Smooth muscle cell (in vitro differentiated cells): ENCODE measurements around the gene DIP2C. TPM values are rescaled to one million over a fixed set of nuclear protein-coding genes. Genes with fewer than 3 reads are reported as not detected.

Source experiments
- DNase-seq: peaks from one replicate; lab custom pipeline; 2025; ENCODE audit not compliant: unreplicated experiment; lab: John Stamatoyannopoulos, UW
- H2AFZ ChIP-seq: fragments of 200-600 bp; sonication (generic); 2 replicates; pipeline ENCODE4 v1.6.0; 2016; ENCODE audit warnings: antibody characterized with exemption, low read depth, mild to moderate bottlenecking
- H3F3A ChIP-seq: fragments of 200-600 bp; sonication (generic); 2 replicates; pipeline ENCODE4 v1.6.0; 2017; ENCODE audit warnings: antibody characterized with exemption, low read depth
- H3K27ac ChIP-seq: fragments of 200-600 bp; sonication (generic); 2 replicates; pipeline ENCODE4 v1.5.1; 2016; ENCODE audit warnings: low read depth, mild to moderate bottlenecking
- H3K27me3 ChIP-seq: fragments of 200-600 bp; sonication (generic); 2 replicates; pipeline ENCODE4 v1.6.1; 2016; ENCODE audit warnings: low read depth, mild to moderate bottlenecking
- H3K36me3 ChIP-seq: fragments of 200-600 bp; sonication (generic); 2 replicates; pipeline ENCODE4 v1.5.1; 2016; ENCODE audit warnings: low read depth
- H3K4me1 ChIP-seq: fragments of 200-600 bp; sonication (generic); 2 replicates; pipeline ENCODE4 v1.5.1; 2016; ENCODE audit warnings: low read depth
- H3K4me2 ChIP-seq: fragments of 200-600 bp; sonication (generic); 2 replicates; pipeline ENCODE4 v1.6.0; 2016; ENCODE audit warnings: mild to moderate bottlenecking
- H3K4me3 ChIP-seq: fragments of 200-600 bp; sonication (generic); 2 replicates; pipeline ENCODE4 v1.5.1; 2016; ENCODE audit warnings: mild to moderate bottlenecking
- H3K79me2 ChIP-seq: fragments of 200-600 bp; sonication (generic); 2 replicates; pipeline ENCODE4 v1.6.0; 2016; ENCODE audit warnings: low read depth, mild to moderate bottlenecking
- H3K9ac ChIP-seq: fragments of 200-600 bp; sonication (generic); 2 replicates; pipeline ENCODE4 v1.6.0; 2016; ENCODE audit warnings: low read depth
- H3K9me3 ChIP-seq: fragments of 200-600 bp; sonication (generic); replicated peaks from 2 replicates; pipeline ENCODE4 v1.5.1; 2016; ENCODE audit warnings: low read depth
- H4K20me1 ChIP-seq: fragments of 200-600 bp; sonication (generic); 2 replicates; pipeline ENCODE4 v1.6.0; 2016; ENCODE audit warnings: low read depth
- CTCF ChIP-seq: fragments of 200-600 bp; sonication (generic); IDR thresholded peaks from 2 replicates; pipeline ENCODE4 v1.5.1; 2017; ENCODE audit warnings: borderline replicate concordance, mild to moderate bottlenecking, antibody characterized with exemption; ENCODE audit not compliant: insufficient read depth, poor library complexity, severe bottlenecking
- WGBS: methylation state at CpG from one replicate; pipeline ENCODE4 v1.1.7; 2016; ENCODE audit warnings: low lambda C conversion rate; 5-methylcytosine and 5-hydroxymethylcytosine counted together
- polyA plus RNA-seq: library from polyadenylated mRNA; unstranded; fragments of >200 nt; fragmentation: Nextera tagmentation; extraction: Ambion mirVana; gene quantifications from 2 replicates; pipeline ENCODE4 v1.2.1, GENCODE V29; 2016
- total RNA-seq: library from RNA; depleted of rRNA; stranded (reverse); fragments of >200 nt; gene quantifications from 2 replicates; pipeline ENCODE4 v1.2.3, GENCODE V29; 2014

Gene DIP2C
- total and polyA plus RNA-seq, 2 experiments from 2014 or later, result 14.9 to 15.3 TPM

GRCh38 chr10:572696-573095, 116.8 kb downstream of the DIP2C start:
- Histone ChIP-seq H3K4me3 (no peak overlapping the region), H3K27me3 (no peaks in the 10 kb centered on the region), H3K36me3 (no peaks in the 10 kb centered on the region), H3K4me2 (no peak overlapping the region), H3K4me1 (no peaks in the 10 kb centered on the region), H3K9me3 (no peaks in the 10 kb centered on the region), H3K27ac (no peak overlapping the region), H4K20me1 (peaks cover 95% of the 10 kb centered on the region), H3F3A (no peaks in the 10 kb centered on the region), H3K9ac (no peak overlapping the region), H3K79me2 (peaks cover 86% of the 10 kb centered on the region), H2AFZ (no peak overlapping the region)
- no peak for TF ChIP-seq CTCF
- 75% methylated on average over 12 of the region's 12 CpGs for WGBS
- no peak for DNase-seq

DNA sequence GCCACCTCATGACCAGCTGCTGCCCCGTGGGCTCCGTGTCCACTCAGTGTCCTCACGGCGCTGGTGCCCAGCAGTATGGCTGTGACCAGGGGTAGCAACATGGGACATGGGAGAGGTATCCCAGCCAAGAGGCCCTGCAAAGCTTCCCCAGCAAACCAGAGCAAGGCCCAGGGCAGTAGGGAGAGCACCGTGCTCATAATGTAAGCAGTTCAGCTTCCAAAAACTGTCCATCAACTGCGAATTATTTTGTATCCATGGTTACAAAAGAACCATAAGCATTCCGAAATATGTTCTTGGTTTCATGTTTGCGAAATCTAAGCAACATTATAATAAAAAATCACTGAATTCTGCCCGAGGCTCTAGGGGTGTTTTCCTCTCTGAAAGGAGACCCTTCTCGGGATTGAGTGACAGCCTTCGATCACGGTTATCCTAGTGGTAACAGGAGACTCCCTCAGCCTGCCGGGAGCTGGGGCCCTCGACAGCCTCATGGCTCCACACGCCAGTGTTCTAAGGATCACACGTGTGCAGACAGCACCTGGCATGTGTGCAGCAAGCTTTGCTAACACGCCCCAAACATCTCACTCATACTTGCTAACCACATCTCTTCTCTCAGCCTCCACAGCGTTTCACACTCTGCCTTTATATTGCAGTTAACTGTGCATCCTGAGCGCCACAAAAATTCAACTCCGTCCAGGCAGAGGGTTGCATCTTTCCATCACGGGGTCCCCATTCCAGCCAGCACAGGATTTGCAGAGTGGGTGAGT, 117.6 kb downstream of the DIP2C start:
- Histone ChIP-seq H3K27me3 (no peaks in the 10 kb centered on the region), H3K27ac (no peak overlapping the region), H3F3A (no peaks in the 10 kb centered on the region), H4K20me1 (peaks cover 95% of the 10 kb centered on the region), H3K4me1 (no peaks in the 10 kb centered on the region), H2AFZ (no peak overlapping the region), H3K4me3 (no peak overlapping the region), H3K79me2 (peaks cover 86% of the 10 kb centered on the region), H3K4me2 (no peak overlapping the region), H3K36me3 (no peaks in the 10 kb centered on the region), H3K9me3 (no peaks in the 10 kb centered on the region), H3K9ac (no peak overlapping the region)
- no peak for TF ChIP-seq CTCF
- 94% methylated on average over 21 of the region's 21 CpGs for WGBS
- no peak for DNase-seq

- H3K27me3 ChIP-seq, result no peaks in the 10 kb centered on the region
- H3K9me3 ChIP-seq, result no peaks in the 10 kb centered on the region
- no peaks in the 10 kb centered on the region for H3K4me1 ChIP-seq
- H3K9ac ChIP-seq, result no peak overlapping the region
- WGBS, result 87% methylated on average over 13 of the region's 13 CpGs
- peaks cover 95% of the 10 kb centered on the region for H4K20me1 ChIP-seq
- H3K36me3 ChIP-seq, result no peaks in the 10 kb centered on the region
- H3K27ac ChIP-seq, result no peak overlapping the region
- peaks cover 86% of the 10 kb centered on the region for H3K79me2 ChIP-seq
- no peaks in the 10 kb centered on the region for H3F3A ChIP-seq
- no peak overlapping the region for H2AFZ ChIP-seq
- no peak for TF ChIP-seq CTCF
- H3K4me2 ChIP-seq, result no peak overlapping the region
- no peak for DNase-seq
- H3K4me3 ChIP-seq, result no peak overlapping the region
Measured at GRCh38 chr10:571166-571565, 118.3 kb downstream of the DIP2C start.
